DMS153 treated with DMSO at 0.1 percent for 48 hours (cell line): Measurements from ENCODE around the gene UCK2.
"Not testable (repeated sequence)": the region's sequence is repeated elsewhere in the genome, so short reads cannot be mapped to it uniquely, and the experiment has no call there.

Source experiments
- DNase-seq: peaks from one replicate; lab custom pipeline; 2025; ENCODE audit not compliant: unreplicated experiment; lab: John Stamatoyannopoulos, UW

UCK2 gene

DNA sequence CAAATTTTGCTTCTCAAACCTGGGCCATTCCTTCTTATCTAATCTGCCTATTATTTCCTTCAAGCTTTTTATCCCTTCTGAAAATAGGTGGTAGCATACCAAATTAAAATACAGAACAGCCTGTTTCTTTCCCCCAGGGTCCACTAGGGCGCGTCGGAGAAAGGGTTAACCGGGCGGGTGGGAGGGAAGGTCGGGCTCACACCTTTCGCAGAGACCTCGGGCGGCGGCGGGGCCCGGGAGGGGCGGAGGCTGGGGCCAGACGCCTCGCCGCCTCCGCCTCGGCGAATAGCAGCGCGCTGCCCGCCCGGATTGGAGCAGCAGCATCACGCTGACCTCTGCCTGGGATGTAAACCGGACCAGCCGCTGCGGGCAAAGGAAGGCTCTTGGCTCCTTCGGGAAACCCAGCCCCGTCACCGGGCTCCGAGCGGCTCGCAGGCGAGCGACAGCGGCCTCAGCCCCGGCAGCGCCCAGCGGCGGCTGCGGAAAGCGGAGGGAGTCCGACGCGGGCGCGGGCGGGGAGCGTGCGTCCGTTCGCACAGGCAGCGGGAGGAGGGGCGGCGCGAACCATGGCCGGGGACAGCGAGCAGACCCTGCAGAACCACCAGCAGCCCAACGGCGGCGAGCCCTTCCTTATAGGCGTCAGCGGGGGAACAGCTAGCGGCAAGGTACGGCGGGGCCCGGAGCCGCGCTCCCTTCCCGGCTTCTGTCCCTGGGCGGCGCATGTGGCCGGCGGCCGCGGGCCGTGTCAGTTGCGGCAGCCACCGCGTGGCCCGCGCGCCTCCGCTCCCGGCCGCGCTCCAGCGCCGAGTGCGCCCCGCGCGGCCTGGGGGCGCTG lies at the start of gene UCK2:
TSS of gene UCK2 (plus strand) at position 347 of the 835 bp plus-strand sequence. CDS start at position 567, 220 bp downstream.
- peak; percentile 79 for DNase-seq

DNA sequence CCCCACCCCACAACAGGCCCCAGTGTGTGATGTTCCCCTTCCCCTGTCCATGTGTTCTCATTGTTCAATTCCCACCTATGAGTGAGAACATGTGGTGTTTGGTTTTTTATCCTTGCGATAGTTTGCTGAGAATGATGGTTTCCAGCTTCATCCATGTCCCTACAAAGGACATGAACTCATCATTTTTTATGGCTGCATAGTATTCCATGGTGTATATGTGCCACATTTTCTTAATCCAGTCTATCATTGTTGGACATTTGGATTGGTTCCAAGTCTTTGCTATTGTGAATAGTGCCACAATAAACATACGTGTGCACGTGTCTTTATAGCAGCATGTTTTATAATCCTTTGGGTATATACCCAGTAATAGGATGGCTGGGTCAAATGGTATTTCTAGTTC lies 49.2 kb upstream of the UCK2 start:
- DNase-seq: not testable (repeated sequence)

DNA sequence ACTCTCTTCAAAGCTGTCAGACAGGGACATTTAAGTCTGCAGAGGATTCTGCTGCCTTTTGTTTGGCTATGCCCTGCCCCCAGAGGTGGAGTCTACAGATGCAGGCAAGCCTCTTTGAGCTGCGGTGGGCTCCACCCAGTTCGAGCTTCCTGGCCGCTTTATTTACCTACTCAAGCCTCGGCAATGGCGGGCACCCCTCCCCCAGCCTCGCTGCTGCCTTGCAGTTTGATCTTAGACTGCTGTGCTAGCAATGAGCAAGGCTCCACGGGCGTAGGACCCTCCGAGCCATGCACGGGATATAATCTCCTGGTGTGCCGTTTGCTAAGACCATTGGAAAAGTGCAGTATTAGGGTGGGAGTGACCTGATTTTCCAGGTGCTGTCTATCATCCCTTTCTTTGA lies 43.9 kb upstream of the UCK2 start:
- not testable (repeated sequence) for DNase-seq

DNA sequence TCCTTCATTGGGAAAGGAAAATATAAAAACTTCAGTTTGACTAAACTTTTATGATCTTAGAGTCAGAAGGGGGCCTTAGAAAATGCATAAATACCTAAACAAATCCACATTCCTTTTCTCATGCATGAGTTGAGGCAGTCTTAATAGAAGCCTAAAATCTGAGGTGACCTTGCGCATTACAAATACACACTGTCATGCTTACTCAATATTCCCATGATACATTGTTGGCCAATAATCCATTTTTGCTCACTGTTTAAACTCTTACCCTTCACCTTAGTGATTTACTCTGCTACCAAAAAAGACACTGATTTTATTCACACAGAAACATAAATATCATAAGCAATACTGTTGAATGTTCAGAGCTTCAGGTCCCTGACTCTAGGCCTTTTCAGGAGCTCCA lies 39.7 kb upstream of the UCK2 start:
- no peak for DNase-seq

DNA sequence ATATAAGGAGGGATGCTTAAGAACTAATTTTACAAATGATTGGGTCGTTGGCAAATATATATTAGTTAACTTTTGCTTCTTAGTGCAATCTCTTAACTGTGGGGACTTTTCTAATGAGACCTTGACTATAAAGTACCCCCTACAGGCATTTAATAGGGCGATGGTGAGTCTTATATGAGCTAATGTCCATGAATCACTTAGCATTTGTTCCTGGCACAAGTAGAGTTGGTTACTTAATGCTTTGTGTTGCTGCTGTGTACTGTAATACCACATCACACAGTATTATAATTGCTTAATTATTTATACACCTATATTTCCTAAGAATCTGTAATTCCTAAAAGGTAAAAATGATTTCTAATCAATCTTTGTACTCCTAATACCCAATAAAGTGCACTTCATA lies 33.5 kb upstream of the UCK2 start:
- DNase-seq: no peak

DNA sequence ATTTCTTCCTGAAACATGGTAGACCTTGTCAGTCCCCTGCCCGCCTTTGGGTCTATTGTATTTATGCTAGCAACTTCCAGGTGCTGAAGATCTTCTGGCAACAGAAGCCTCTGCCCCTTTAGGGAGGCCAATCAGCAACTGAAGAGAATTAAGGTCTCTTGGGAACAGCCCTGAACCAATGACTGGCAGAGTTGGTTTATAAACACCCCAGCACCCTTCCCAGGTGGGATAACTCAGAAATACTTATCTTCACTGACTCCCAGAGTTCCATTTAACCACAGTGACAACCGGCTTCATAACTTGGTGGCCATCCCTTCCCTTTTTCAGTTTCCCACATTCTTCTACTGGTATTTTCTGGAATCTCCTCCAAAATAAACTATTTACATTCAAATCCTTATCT lies 31.5 kb upstream of the UCK2 start:
- no peak for DNase-seq

DNA sequence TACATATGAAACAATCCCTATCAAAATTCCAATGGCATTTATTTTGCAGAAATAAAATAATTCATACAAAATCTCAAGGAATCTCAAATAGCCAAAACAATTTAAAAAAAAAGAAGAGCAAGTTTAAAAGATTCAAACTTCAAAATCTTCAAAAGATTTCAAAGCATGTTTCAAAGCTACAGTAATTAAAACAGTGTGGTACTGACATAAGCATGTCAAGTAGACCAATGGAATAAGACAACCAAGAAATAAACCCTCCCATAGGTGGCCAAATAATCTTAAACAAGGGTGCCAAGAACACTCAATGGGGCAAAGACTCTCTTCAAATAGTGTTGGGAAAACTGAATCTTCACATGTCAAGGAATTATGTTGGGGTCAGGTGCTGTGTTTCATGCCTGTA lies 28.0 kb upstream of the UCK2 start:
- DNase-seq: no peak

DNA sequence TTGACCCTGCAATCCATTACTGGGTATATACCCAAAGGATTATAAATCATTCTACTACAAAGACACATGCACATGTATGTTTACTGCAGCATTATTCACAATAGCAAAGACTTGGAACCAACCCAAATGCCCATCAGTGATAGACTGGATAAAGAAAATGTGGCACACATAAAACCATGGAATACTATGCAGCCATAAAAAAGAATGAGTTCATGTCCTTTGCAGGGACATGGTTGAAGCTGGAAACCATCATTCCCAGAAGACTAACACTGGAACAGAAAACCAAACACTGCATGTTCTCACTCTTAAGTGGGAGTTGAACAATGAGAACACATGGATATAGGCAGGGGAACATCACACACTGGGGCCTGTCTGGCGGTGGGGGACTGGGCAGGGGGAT lies 22.9 kb upstream of the UCK2 start:
- DNase-seq: not testable (repeated sequence)

DNA sequence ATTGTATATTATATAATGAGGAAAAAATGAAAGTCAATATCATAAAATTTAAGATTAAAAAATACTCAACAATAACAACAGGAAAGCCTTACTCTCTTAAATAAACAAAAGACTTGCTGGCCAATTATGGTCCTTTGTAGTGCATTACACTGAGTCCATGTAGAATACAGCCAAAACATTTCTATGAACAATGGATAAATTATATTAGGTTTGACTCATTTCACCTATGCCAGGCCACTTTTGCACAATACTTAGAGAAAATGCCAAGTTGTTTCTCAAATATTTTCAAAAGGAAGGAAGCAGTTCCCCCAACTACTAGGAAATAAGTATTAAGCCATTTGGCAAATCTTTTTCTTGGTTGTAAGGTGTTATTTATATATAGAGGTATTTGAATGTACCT lies 19.8 kb upstream of the UCK2 start:
- no peak for DNase-seq

DNA sequence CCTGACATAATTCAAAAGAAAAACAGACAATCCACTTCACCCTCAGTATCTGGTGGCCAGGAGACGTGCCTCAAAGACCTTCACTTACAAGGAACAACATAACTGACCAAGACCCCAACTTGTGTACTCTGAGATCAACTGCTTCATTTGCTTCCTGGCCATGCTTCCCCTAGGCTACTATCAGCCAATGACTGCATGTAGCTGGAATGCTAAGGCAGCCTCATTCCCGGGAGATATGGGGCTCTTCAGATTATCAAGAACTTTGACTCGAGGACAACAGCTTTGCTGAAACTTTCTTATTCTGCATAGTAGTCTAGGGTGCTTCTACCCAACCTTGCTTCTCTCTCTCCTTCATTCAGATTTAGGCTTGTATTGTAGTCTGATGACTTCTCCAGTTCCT lies 11.7 kb upstream of the UCK2 start:
- no peak for DNase-seq

DNA sequence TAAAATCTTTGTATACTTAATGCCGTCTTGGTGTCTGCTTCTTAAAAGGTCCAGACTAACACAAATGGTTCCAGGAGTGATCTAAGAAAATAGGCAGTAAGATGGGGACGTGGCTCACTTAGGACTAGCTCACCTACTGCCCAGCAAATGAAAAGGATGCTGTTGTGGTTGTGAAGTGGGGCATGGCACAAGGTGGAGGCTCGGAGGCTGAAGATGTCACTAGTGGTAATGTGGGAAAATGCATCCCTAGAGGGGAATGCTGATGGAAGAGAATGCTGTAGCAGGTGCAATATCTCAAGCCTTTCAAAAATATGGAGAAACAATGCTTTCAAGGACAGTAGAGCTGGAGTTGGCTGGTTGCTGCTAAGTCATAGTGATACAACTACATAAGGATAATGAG lies 11.3 kb upstream of the UCK2 start:
- no peak for DNase-seq

DNA sequence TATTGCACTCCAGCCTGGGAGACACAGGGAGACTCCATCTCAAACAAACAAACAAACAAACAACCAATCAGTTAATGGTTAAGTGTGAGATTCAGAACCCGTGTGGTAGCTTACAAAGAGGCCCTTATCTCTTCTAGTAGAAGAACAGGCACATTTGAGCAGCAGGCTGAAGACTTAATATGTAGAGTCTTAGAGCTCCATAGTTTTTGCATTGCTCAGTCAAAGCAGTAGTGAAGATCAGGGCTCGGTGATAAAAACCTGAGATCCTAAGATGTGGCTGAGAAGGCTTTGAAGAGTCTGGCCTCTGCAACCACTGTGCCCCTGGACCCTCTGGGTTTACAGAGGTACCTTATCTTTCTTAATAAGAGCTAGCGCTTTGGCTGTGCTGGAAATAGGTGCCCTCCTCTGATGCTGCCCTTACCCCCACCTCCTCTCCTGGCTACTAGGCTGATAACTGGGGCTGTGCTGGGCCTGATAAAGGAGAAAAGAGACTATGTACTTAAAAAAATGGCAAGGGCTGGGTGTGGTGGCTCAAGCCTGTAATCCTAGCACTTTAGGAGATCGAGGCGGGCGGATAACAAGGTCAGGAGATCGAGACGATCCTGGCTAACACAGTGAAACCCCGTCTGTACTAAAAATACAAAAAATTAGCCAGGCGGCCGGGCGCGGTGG lies 10.5 kb upstream of the UCK2 start:
- DNase-seq: no peak

DNA sequence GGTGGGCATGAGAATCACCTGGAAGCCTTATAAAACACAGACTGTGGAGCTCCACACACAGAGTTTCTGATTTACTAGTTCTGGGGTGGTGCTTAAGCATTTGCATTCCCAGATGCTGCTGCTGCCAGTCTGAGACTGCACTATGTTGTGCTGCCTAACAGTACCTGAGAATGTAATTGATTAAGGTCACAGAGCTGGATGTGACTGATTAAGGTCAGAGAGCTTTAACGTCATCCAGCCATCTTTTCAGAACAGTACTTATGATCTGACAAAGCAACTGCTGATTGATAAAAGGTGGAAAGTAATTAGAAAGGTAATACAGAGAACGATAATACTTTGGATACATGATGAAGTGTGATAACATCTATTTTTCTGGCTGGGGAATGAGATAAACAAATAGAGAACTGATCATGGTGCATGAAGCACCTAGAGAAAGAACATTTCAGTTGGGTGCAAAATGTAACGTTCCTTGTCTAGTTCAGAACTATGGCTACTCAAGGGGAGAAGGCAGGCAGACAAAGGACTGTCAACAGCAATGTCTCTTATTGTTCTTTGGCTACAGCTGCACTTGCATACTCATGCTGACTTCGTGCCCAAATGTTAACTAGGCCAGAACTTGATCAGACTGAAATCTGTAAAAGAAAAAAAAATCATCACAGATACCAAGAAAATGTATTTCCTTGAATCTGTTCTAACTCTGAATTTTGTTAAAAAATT lies 3.7 kb upstream of the UCK2 start:
- no peak for DNase-seq

DNA sequence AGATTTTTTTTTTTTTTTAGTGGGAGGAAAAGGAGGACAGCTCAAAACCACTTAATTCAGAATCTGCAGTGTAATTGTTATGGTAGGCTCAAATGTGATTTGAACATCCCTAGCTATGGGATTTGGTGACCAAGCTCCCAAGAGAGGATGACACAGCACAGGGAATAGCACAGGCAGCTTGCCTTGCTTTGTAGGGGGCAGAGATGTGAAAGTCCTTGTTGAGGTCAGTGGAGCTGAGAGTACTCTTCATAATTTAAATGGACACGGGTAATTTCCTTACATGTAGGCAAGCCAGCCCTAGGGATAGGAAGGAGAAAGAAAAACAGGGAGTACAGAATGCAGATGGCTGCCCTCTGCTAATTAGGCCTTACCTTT lies 3.2 kb upstream of the UCK2 start:
- no peak for DNase-seq

DNA sequence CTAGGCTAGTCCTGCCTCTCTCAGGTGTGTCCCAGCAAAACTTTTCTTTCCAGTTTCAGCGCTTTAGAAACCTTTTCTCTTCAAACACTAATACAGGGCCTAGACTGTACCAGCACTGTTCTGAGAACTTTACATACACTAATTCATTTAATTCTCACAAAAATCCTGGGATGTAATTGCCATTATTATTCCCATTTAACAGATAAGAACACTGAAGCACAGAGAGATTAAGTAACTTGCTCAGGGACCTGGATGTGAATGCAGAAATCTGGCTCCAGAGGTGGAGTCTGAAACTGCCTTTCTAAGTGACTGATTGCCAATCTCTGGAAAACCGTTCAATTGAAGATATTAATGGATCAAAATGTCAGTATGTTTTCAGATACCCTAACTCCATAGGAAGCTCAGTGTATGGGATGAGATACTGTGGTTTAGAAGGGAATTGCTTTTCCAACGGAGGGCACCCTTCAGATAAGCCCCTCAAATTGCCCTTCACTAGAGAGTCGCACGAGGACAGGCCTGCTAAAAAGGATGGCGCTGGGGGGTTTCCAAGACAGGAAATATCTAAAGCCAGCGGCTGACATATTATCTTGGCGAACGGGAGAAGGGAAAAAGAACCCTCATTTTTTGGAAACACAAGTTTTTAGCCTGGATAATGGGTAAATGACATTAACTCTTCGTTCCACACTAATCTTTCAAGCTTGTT lies 698 bp upstream of the UCK2 start:
- DNase-seq: no peak

DNA sequence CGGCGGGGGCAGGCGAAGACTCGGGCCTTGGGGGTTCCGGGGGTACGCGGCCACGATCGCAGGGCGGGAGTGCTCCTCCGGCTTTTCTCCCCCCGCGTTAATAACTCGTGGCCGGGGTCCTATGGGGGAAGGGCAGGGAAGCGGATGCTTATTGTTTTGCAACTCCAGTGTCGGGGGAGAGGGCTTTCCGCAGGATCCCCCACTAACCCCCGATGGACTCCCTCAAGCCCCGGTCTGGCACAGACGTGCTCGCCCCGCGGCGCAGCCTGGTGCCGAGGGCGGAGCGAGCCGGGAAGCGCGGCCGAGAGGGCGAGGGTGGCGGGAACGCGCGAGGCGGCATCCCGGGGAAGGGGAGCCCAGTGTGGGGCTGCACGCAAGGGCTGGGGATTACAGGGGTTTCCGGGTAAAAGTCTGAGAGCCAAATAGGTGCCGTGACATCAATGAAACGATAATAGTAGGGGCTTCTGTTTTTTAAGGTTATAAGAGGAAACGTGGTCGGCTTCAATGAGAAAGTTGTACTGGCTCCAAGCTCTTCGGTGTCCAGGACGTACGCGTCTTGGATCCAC lies 772 bp downstream of the UCK2 start:
- peak; percentile 65 for DNase-seq

DNA sequence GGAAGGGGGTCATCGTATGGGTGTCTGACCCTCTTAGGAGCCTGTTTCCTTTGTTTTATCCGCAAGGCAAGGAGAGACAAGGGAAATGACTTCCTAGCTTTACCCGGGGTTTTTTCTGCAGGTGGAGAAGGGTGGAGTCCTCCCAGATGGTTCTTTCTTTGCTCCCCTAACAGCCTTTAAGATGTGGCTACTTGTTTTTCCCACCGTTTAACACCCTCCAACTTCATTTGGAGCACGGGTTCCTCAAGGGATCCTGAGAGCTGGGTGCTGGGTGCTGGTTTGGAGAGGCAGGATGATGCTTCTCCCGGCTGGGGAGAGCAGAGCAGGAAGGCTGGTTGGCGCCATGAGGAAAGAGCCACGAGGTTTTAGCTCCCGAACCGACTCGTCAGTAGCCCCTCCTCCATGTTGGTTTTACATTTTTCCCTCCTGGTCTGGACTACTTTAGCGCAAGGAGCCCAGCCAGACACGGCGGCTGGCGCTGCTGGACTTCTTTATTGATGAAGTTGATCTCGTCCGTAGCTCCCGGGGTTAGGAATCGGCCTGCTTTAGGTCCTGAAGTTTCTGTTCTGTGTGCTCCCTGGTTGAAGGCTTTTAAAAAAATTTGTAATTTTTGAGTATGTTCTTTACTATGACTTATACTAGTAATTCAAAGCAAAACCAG lies 1.4 kb downstream of the UCK2 start:
- DNase-seq: peak; percentile 82

DNA sequence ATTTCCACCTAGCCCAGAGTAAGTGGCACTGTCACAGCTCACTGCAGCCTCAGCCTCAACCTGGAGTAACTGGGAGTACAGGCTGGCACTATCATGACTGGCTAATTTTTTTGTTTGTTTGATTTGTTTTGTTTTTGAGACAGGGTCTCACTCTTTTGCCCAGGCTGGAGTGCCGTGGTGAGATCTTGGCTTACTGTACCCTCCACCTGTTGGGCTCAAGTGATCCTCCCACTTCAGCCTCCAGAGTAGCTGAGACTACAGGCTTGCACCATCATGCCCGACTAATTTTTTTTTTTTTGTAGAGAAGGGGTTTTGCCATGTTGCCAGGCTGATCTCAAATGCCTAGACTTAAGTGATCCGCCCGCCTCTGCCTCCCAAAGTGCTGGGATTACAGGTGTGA lies 2.5 kb downstream of the UCK2 start:
- no peak for DNase-seq

DNA sequence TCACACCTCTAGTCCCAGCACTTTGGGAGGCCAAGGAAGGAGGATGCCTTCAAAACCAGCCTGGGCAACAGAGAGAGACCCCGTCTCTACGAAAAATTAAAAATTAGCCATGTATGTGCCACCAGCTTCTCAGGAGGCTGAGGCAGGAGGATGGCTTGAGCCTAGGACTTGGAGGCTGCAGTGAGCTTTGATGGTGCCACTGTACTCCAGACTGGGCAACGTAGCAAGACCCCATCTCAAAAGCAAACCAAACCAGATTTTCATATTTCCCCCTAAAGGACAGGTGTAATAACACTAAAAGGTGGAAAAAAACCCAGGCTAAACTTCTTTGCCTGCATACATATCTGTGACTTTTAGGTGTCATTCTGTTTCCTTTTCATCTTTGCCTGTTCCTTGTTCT lies 3.7 kb downstream of the UCK2 start:
- DNase-seq: no peak

DNA sequence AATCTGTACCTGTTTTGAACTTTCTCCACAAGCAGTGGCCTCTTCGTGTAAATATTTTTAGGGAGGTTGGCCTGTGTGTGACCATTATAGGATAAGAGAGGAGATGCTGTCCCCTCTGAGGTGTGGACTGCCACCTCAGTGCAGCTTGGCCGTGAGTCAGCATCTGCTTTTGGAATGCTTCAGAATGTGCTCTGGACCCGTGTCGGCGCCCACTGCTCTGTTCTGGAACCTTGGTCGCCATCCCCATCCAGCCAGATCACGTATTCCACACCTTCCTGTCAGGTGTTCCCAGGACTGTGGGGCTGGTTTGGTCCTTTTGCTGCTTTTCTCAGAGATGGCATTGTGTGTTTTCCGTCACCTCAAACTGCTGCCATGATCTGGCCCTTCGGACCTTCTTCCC lies 5.5 kb downstream of the UCK2 start:
- DNase-seq: no peak

DNA sequence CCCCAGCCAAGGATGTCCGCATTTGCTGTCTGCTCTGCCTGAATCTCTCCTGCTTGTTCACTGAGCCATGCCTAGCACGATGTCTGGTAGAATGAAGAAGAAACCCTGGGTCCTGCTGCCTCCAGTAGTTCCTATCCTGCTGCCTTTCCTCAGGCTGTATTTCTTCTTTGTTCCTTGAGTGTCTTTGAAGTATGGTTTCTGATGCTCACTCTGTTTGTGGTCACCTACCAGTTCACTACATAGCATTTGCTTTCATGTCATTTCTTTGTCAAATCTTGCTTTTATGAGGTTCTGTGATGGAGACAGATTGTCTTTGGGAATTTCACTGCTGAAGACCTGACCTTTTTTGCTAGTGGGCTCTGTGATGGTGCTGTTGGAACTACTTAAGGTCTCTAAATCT lies 5.9 kb downstream of the UCK2 start:
- no peak for DNase-seq
